T-helper 2 cell (primary cell): ENCODE results near the gene TIMM22.
"Not testable (repeated sequence)": the region's sequence is repeated elsewhere in the genome, so short reads cannot be mapped to it uniquely, and the experiment has no call there.

Source experiments
- DNase-seq, 5 experiments: peaks; one replicate each; pipeline versions ENCODE4 v3.0.0 to v3.0.0-alpha.2; 2012 to 2022

The TIMM22 gene

GRCh38 chr17:1040216-1040600 is 43.3 kb downstream of the TIMM22 start:
- DNase-seq, result no peak

GRCh38 chr17:1041746-1042145 is 44.8 kb downstream of the TIMM22 start:
- DNase-seq, result no peak

GRCh38 chr17:1042486-1042885 is 45.6 kb downstream of the TIMM22 start:
- DNase-seq, result no peak

- no peak for DNase-seq
Measured at GRCh38 chr17:1043601-1044251, 46.8 kb downstream of the TIMM22 start.

GRCh38 chr17:1044387-1045009 is 47.6 kb downstream of the TIMM22 start:
- not testable (repeated sequence) for DNase-seq

- DNase-seq, result no peak
Measured at GRCh38 chr17:1045456-1045855, 48.5 kb downstream of the TIMM22 start.

GRCh38 chr17:1047177-1047878 is 50.4 kb downstream of the TIMM22 start:
- no peak for DNase-seq

GRCh38 chr17:1047879-1048470 is 51.0 kb downstream of the TIMM22 start:
- DNase-seq, result no peak

- not testable (repeated sequence) for DNase-seq
Measured at GRCh38 chr17:1048516-1049115, 51.7 kb downstream of the TIMM22 start.

- no peak for DNase-seq
Measured at GRCh38 chr17:1049446-1050225, 52.7 kb downstream of the TIMM22 start.

GRCh38 chr17:1050246-1050995 is 53.5 kb downstream of the TIMM22 start:
- no peak for DNase-seq

GRCh38 chr17:1050996-1051925 is 54.3 kb downstream of the TIMM22 start:
- DNase-seq, result no peak
